MM.1S (cell line): ENCODE measurements around the gene RNLS.

Experiments
- DNase-seq: peaks from one replicate; pipeline ENCODE4 v3.0.0-alpha.2; 2015
- H2AFZ ChIP-seq: fragments of 300-600 bp; sonication (generic); 2 replicates; pipeline ENCODE4 v1.6.0; 2016; ENCODE audit warnings: antibody characterized with exemption, low read length
- H3F3A ChIP-seq: fragments of 300-600 bp; sonication (generic); 2 replicates; pipeline ENCODE4 v1.6.1; 2016; ENCODE audit warnings: mild to moderate bottlenecking, antibody characterized with exemption, low read length, moderate library complexity, mixed read lengths; ENCODE audit not compliant: insufficient read depth
- H3K27ac ChIP-seq: fragments of 300-600 bp; sonication (generic); 2 replicates; pipeline ENCODE4 v1.5.1; 2016; ENCODE audit warnings: mild to moderate bottlenecking, low read length
- H3K27me3 ChIP-seq: fragments of 300-600 bp; sonication (generic); replicated peaks from 2 replicates; pipeline ENCODE4 v1.6.0; 2016; ENCODE audit warnings: low read length; ENCODE audit not compliant: insufficient read depth
- H3K36me3 ChIP-seq: fragments of 300-600 bp; sonication (generic); replicated peaks from 2 replicates; pipeline ENCODE4 v1.6.1; 2016; ENCODE audit warnings: mild to moderate bottlenecking, low read length, mixed read lengths; ENCODE audit not compliant: insufficient read depth
- H3K4me1 ChIP-seq: fragments of 300-600 bp; sonication (generic); 2 replicates; pipeline ENCODE4 v1.6.1; 2016; ENCODE audit warnings: low read length, mixed read lengths
- H3K4me2 ChIP-seq: fragments of 300-600 bp; sonication (generic); 2 replicates; pipeline ENCODE4 v1.6.0; 2016; ENCODE audit warnings: low read depth, low read length
- H3K4me3 ChIP-seq: fragments of 300-600 bp; sonication (generic); 2 replicates; pipeline ENCODE4 v1.5.1; 2016; ENCODE audit warnings: low read length, mixed read lengths
- H3K79me2 ChIP-seq: fragments of 300-600 bp; sonication (generic); 2 replicates; pipeline ENCODE4 v1.6.1; 2016; ENCODE audit warnings: mixed run types, low read length, mixed read lengths
- H3K9ac ChIP-seq: fragments of 300-600 bp; sonication (generic); 2 replicates; pipeline ENCODE4 v1.6.1; 2016; ENCODE audit warnings: low read length, mixed read lengths
- H3K9me2 ChIP-seq: fragments of 300-600 bp; sonication (generic); replicated peaks from 2 replicates; pipeline ENCODE4 v1.6.1; 2016; ENCODE audit warnings: mild to moderate bottlenecking, low read length, mixed read lengths; ENCODE audit not compliant: insufficient read depth
- H3K9me3 ChIP-seq: fragments of 300-600 bp; sonication (generic); replicated peaks from 2 replicates; pipeline ENCODE4 v1.6.1; 2016; ENCODE audit warnings: mild to moderate bottlenecking, low read length, mixed read lengths; ENCODE audit not compliant: insufficient read depth
- H4K20me1 ChIP-seq: fragments of 300-600 bp; sonication (generic); 2 replicates; pipeline ENCODE4 v1.6.1; 2016; ENCODE audit warnings: mild to moderate bottlenecking, low read length, moderate library complexity, mixed read lengths; ENCODE audit not compliant: insufficient read depth
- CTCF ChIP-seq: fragments of 300-600 bp; sonication (generic); IDR thresholded peaks from 2 replicates; pipeline ENCODE4 v1.5.1; 2016; ENCODE audit warnings: antibody characterized with exemption, low read length, mixed read lengths
- EZH2 ChIP-seq: fragments of 300-600 bp; sonication (generic); optimal IDR thresholded peaks from 2 replicates; pipeline ENCODE3; 2017; ENCODE audit warnings: low read depth, mild to moderate bottlenecking, antibody characterized with exemption, low read length, mixed read lengths
- EZH2phosphoT487 ChIP-seq: fragments of 300-600 bp; sonication (generic); IDR thresholded peaks from 2 replicates; pipeline ENCODE4 v1.6.1; 2018; ENCODE audit warnings: antibody characterized with exemption, low read length

The RNLS gene

GRCh38 chr10:88565072-88565471, 18.0 kb downstream of the RNLS start:
- Histone ChIP-seq H2AFZ (no peak overlapping the region), H4K20me1 (no peaks in the 10 kb centered on the region), H3K27me3 (no peaks in the 10 kb centered on the region), H3K79me2 (no peaks in the 10 kb centered on the region), H3K36me3 (no peaks in the 10 kb centered on the region), H3K9me2 (no peaks in the 10 kb centered on the region), H3K4me3 (no peak overlapping the region), H3F3A (no peaks in the 10 kb centered on the region), H3K4me1 (no peaks in the 10 kb centered on the region; the same call in 1 of the 2 replicates), H3K9ac (no peak overlapping the region), H3K4me2 (no peak overlapping the region), H3K9me3 (no peaks in the 10 kb centered on the region), H3K27ac (no peak overlapping the region)
- no peak for TF ChIP-seq EZH2phosphoT487
- peak; percentile 51 for TF ChIP-seq CTCF
- peak; percentile 38 for DNase-seq

GRCh38 chr10:88562152-88562551, 21.0 kb downstream of the RNLS start:
- DNase-seq: no peak
- TF ChIP-seq EZH2phosphoT487: no peak
- no peak for TF ChIP-seq CTCF
- no peak for TF ChIP-seq EZH2
- H3K79me2 ChIP-seq: no peaks in the 10 kb centered on the region
- no peaks in the 10 kb centered on the region for H3K36me3 ChIP-seq
- H3K9ac ChIP-seq: no peak overlapping the region
- H3K4me3 ChIP-seq: no peak overlapping the region
- no peaks in the 10 kb centered on the region for H3K9me2 ChIP-seq
- H3K4me2 ChIP-seq: no peak overlapping the region
- H4K20me1 ChIP-seq: no peaks in the 10 kb centered on the region
- H3K4me1 ChIP-seq: no peaks in the 10 kb centered on the region
- no peaks in the 10 kb centered on the region for H3K9me3 ChIP-seq
- H2AFZ ChIP-seq: no peak overlapping the region
- no peaks in the 10 kb centered on the region for H3K27me3 ChIP-seq
- no peaks in the 10 kb centered on the region for H3F3A ChIP-seq
- H3K27ac ChIP-seq: no peak overlapping the region

- H2AFZ ChIP-seq: no peak overlapping the region
- H3K27ac ChIP-seq: no peak overlapping the region
These were observed 25.5 kb downstream of the RNLS start for GRCh38 chr10:88557658-88558057.

More at GRCh38 chr10:88557658-88558057, 25.5 kb downstream of the RNLS start:
- H3F3A ChIP-seq: no peaks in the 10 kb centered on the region
- no peak overlapping the region for H3K4me3 ChIP-seq
- no peaks in the 10 kb centered on the region for H3K27me3 ChIP-seq
- H3K9ac ChIP-seq: no peak overlapping the region
- no peak for TF ChIP-seq EZH2
- no peak for TF ChIP-seq CTCF
- TF ChIP-seq EZH2phosphoT487: no peak
- no peaks in the 10 kb centered on the region for H3K4me1 ChIP-seq
- H4K20me1 ChIP-seq: no peaks in the 10 kb centered on the region
- no peaks in the 10 kb centered on the region for H3K9me2 ChIP-seq
- H3K79me2 ChIP-seq: no peaks in the 10 kb centered on the region
- no peaks in the 10 kb centered on the region for H3K9me3 ChIP-seq
- H3K36me3 ChIP-seq: no peaks in the 10 kb centered on the region
- H3K4me2 ChIP-seq: no peak overlapping the region
- no peak for DNase-seq
